Measurements from ENCODE around the gene PRRT3. TPM values are rescaled to one million over a fixed set of nuclear protein-coding genes. Genes with fewer than 3 reads are reported as not detected.
A peak's percentile ranks its signal among the peaks of the same experiment; 100 is the strongest.

PRRT3 gene
- total and polyA plus RNA-seq, 2 of the 13 experiments (the other 11 are each of a cell fraction or from before 2014, with no cell fraction given): 0.22 to 0.44 TPM

GRCh38 chr3:9932843-9933560 lies 19.2 kb downstream of the PRRT3 start (continued):
- TF ChIP-seq MXD1 (CRISPR knock-in tag; IDR thresholded peaks at IDR 0.05): peak; percentile 83
- TF ChIP-seq ZNF205 (CRISPR knock-in tag; IDR thresholded peaks at IDR 0.05): no peak
- TF ChIP-seq ZSCAN30 (CRISPR knock-in tag; IDR thresholded peaks at IDR 0.05): no peak
- TF ChIP-seq THYN1 (CRISPR knock-in tag; IDR thresholded peaks at IDR 0.05; ENCODE audit: borderline replicate concordance, low read depth): no peak
- no peak for TF ChIP-seq ZNF598 (CRISPR knock-in tag; IDR thresholded peaks at IDR 0.05; ENCODE audit: borderline replicate concordance)
- no peak; the same call in none of the 2 replicates for TF ChIP-seq ZBTB26 (CRISPR knock-in tag; IDR thresholded peaks at IDR 0.05; ENCODE audit: borderline replicate concordance)
- no peak for TF ChIP-seq TEAD3 (CRISPR knock-in tag; optimal IDR thresholded peaks at IDR 0.05; ENCODE audit: borderline replicate concordance)
- 0 out of 2 replicates have a peak, but pooled peaks have one; percentile 40 for TF ChIP-seq ZNF260 (CRISPR knock-in tag; IDR thresholded peaks at IDR 0.05; ENCODE audit: borderline replicate concordance, low read depth)
- TF ChIP-seq, protein P1, sequence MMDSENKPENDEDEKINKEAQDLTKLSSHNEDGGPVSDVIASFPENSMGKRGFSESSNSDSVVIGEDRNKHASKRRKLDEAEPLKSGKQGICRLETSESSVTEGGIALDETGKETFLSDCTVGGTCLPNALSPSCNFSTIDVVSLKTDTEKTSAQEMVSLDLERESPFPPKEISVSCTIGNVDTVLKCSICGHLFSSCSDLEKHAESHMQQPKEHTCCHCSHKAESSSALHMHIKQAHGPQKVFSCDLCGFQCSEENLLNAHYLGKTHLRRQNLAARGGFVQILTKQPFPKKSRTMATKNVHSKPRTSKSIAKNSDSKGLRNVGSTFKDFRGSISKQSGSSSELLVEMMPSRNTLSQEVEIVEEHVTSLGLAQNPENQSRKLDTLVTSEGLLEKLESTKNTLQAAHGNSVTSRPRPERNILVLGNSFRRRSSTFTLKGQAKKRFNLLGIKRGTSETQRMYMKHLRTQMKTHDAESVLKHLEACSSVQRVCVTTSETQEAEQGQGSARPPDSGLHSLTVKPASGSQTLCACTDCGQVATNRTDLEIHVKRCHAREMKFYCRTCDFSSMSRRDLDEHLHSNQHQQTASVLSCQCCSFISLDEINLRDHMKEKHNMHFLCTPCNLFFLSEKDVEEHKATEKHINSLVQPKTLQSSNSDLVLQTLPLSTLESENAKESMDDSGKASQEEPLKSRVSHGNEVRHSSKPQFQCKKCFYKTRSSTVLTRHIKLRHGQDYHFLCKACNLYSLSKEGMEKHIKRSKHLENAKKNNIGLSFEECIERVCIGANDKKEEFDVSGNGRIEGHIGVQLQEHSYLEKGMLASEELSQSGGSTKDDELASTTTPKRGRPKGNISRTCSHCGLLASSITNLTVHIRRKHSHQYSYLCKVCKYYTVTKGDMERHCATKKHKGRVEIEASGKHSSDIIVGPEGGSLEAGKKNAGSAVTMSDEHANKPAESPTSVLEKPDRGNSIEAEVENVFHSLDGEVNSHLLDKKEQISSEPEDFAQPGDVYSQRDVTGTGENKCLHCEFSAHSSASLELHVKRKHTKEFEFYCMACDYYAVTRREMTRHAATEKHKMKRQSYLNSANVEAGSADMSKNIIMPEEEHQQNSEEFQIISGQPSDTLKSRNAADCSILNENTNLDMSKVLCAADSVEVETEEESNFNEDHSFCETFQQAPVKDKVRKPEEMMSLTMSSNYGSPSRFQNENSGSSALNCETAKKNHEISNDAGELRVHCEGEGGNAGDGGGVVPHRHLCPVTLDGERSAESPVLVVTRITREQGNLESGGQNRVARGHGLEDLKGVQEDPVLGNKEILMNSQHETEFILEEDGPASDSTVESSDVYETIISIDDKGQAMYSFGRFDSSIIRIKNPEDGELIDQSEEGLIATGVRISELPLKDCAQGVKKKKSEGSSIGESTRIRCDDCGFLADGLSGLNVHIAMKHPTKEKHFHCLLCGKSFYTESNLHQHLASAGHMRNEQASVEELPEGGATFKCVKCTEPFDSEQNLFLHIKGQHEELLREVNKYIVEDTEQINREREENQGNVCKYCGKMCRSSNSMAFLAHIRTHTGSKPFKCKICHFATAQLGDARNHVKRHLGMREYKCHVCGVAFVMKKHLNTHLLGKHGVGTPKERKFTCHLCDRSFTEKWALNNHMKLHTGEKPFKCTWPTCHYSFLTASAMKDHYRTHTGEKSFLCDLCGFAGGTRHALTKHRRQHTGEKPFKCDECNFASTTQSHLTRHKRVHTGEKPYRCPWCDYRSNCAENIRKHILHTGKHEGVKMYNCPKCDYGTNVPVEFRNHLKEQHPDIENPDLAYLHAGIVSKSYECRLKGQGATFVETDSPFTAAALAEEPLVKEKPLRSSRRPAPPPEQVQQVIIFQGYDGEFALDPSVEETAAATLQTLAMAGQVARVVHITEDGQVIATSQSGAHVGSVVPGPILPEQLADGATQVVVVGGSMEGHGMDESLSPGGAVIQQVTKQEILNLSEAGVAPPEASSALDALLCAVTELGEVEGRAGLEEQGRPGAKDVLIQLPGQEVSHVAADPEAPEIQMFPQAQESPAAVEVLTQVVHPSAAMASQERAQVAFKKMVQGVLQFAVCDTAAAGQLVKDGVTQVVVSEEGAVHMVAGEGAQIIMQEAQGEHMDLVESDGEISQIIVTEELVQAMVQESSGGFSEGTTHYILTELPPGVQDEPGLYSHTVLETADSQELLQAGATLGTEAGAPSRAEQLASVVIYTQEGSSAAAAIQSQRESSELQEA (CRISPR knock-in tag; IDR thresholded peaks at IDR 0.05; ENCODE audit: not compliant biosample characterization): no peak
- TF ChIP-seq KDM5A (IDR thresholded peaks at IDR 0.05; ENCODE audit: borderline replicate concordance, low read length): no peak
- TF ChIP-seq MAFG (CRISPR knock-in tag; IDR thresholded peaks at IDR 0.05): 0 out of 2 replicates have a peak, but pooled peaks have one; percentile 38
- peak; percentile 48; the same call in 1 of the 2 replicates for TF ChIP-seq ZNF331 (CRISPR knock-in tag; IDR thresholded peaks at IDR 0.05)
- no peak for TF ChIP-seq SYNCRIP (IDR thresholded peaks at IDR 0.05; ENCODE audit: insufficient read depth, low read depth, low read length)
- no peak for TF ChIP-seq PRPF4 (IDR thresholded peaks at IDR 0.05; ENCODE audit: low read depth, low read length, poor library complexity, severe bottlenecking)
- TF ChIP-seq ZBTB20 (CRISPR knock-in tag; IDR thresholded peaks at IDR 0.05; ENCODE audit: borderline replicate concordance, low read depth): no peak
- peak; percentile 79; the same call in 1 of the 2 replicates for TF ChIP-seq MYC (CRISPR knock-in tag; IDR thresholded peaks at IDR 0.05; ENCODE audit: borderline replicate concordance)
- no peak for TF ChIP-seq ZSCAN29 (CRISPR knock-in tag; conservative IDR thresholded peaks at IDR 0.05)
- TF ChIP-seq TFAP4 (IDR thresholded peaks at IDR 0.05; ENCODE audit: borderline replicate concordance, low read depth): peak; percentile 45; the same call in 1 of the 2 replicates

Data from HepG2 (cell line).